GM12874 (cell line): Measurements from ENCODE around the gene TXK.

Experiments
- CTCF ChIP-seq: IDR thresholded peaks from 2 replicates; pipeline ENCODE4 v1.5.1; 2011; ENCODE audit warnings: low read depth, mild to moderate bottlenecking, control low read depth, low read length, moderate library complexity; ENCODE audit not compliant: insufficient read depth

Gene TXK

GRCh38 chr4:48031802-48032525 is 102.1 kb downstream of the TXK start:
- no peak for TF ChIP-seq CTCF

- TF ChIP-seq CTCF, result no peak
These were observed 103.6 kb downstream of the TXK start for GRCh38 chr4:48030470-48030869.

GRCh38 chr4:48028696-48029095 is 105.4 kb downstream of the TXK start:
- TF ChIP-seq CTCF, result no peak

- no peak for TF ChIP-seq CTCF
These were observed 106.4 kb downstream of the TXK start for GRCh38 chr4:48027653-48028052.

- no peak for TF ChIP-seq CTCF
These were observed 109.0 kb downstream of the TXK start for GRCh38 chr4:48025005-48025404.

GRCh38 chr4:48024522-48024921 is 109.5 kb downstream of the TXK start:
- TF ChIP-seq CTCF, result no peak

- no peak for TF ChIP-seq CTCF
These were observed 111.8 kb downstream of the TXK start for GRCh38 chr4:48022192-48022799.
